GM21723 (cell line): ENCODE data around the gene MPC1.

ENCODE experiments used
- ATAC-seq: cut with Tn5 transposase; IDR thresholded peaks from one replicate; pipeline ENCODE4 v1.9.1; 2021; ENCODE audit warnings: mild to moderate bottlenecking, moderate library complexity; ENCODE audit not compliant: unreplicated experiment

MPC1 gene

GRCh38 chr6:166318649-166319600 lies 63.8 kb downstream of the MPC1 start:
- ATAC-seq, result no peak

- no peak for ATAC-seq
Observed at GRCh38 chr6:166318227-166318626, 64.5 kb downstream of the MPC1 start.

- ATAC-seq, result no peak
Observed at GRCh38 chr6:166317261-166318212, 65.2 kb downstream of the MPC1 start.

GRCh38 chr6:166315436-166315835 lies 67.3 kb downstream of the MPC1 start:
- ATAC-seq, result no peak
